H4 (cell line): ENCODE measurements around the gene POLN. TPM values are rescaled to one million over a fixed set of nuclear protein-coding genes. Genes with fewer than 3 reads are reported as not detected.
A peak's percentile ranks its signal among the peaks of the same experiment; 100 is the strongest.

Source experiments
- DNase-seq: peaks from one replicate; pipeline ENCODE4 v3.0.0-alpha.2; 2015; ENCODE audit warnings: low spot score
- total RNA-seq: library from RNA; depleted of rRNA; stranded (reverse); fragments of >200 nt; shearing (Covaris generic); gene quantifications from 2 replicates; pipeline ENCODE4 v1.2.3, GENCODE V29; 2014; rRNA removed

Gene POLN
- total RNA-seq = 1.0 and 1.8 TPM in 2 replicates

- peak; percentile 97 for DNase-seq
Measured at GRCh38 chr4:2241410-2242353, at the start of gene POLN, which contains the start of gene HAUS3. Gene POLN, minus strand, starts transcription at chr4:2242121. Its CDS starts 12,890 bp downstream, at chr4:2229231. Gene HAUS3, minus strand, starts transcription at chr4:2242121. Its CDS starts 1,175 bp downstream, at chr4:2240946.

GRCh38 chr4:2290974-2291704, 49.2 kb upstream of the POLN start:
- DNase-seq = no peak

- DNase-seq = no peak
Measured at GRCh38 chr4:2290488-2290887, 48.6 kb upstream of the POLN start.

GRCh38 chr4:2289955-2290333, 48.0 kb upstream of the POLN start:
- no peak for DNase-seq

GRCh38 chr4:2289311-2289954, 47.5 kb upstream of the POLN start:
- no peak for DNase-seq

- DNase-seq = no peak
Measured at GRCh38 chr4:2288051-2288541, 46.2 kb upstream of the POLN start.

- DNase-seq = no peak
Measured at GRCh38 chr4:2287594-2287915, 45.6 kb upstream of the POLN start.

GRCh38 chr4:2286904-2287593, 45.1 kb upstream of the POLN start:
- DNase-seq = no peak

- no peak for DNase-seq
Measured at GRCh38 chr4:2285613-2286381, 43.9 kb upstream of the POLN start.

GRCh38 chr4:2284934-2285612, 43.2 kb upstream of the POLN start:
- no peak for DNase-seq

GRCh38 chr4:2284161-2284933, 42.4 kb upstream of the POLN start:
- DNase-seq = no peak

- no peak for DNase-seq
Measured at GRCh38 chr4:2283199-2283711, 41.3 kb upstream of the POLN start.

- no peak for DNase-seq
Measured at GRCh38 chr4:2281575-2282343, 39.8 kb upstream of the POLN start.

- no peak for DNase-seq
Measured at GRCh38 chr4:2280531-2281300, 38.8 kb upstream of the POLN start.

GRCh38 chr4:2277956-2278355, 36.0 kb upstream of the POLN start:
- no peak for DNase-seq

GRCh38 chr4:2276581-2277325, 34.8 kb upstream of the POLN start:
- DNase-seq = no peak
